SK-MEL-5 (cell line): ENCODE measurements around the gene ACP5. TPM values are rescaled to one million over a fixed set of nuclear protein-coding genes. Genes with fewer than 3 reads are reported as not detected.

Source experiments
- DNase-seq: peaks from one replicate; pipeline ENCODE4 v3.0.0-alpha.2; 2016; ENCODE audit warnings: low read depth, low spot score
- in situ Hi-C: cut with HindIII; loops from 2 replicates; pipeline ENCODE4 v1.10.0; 2016; ENCODE audit warnings: low sequenced_read_pairs, high pct_unique_total_duplicates, low pct_unique_long_range_greater_than_20kb
- total RNA-seq: library from RNA; depleted of rRNA; stranded (reverse); fragments of >200 nt; shearing (Covaris generic); gene quantifications from 2 replicates; pipeline ENCODE4 v1.2.3, GENCODE V29; 2014; rRNA removed

ACP5 gene
- total RNA-seq, 1 experiment from 2014 or later = 64.7 TPM

GRCh38 chr19:11530432-11530831 lies 47.0 kb downstream of the ACP5 start:
- in situ Hi-C loops = no loop called here
- DNase-seq = peak; percentile 97

DNA sequence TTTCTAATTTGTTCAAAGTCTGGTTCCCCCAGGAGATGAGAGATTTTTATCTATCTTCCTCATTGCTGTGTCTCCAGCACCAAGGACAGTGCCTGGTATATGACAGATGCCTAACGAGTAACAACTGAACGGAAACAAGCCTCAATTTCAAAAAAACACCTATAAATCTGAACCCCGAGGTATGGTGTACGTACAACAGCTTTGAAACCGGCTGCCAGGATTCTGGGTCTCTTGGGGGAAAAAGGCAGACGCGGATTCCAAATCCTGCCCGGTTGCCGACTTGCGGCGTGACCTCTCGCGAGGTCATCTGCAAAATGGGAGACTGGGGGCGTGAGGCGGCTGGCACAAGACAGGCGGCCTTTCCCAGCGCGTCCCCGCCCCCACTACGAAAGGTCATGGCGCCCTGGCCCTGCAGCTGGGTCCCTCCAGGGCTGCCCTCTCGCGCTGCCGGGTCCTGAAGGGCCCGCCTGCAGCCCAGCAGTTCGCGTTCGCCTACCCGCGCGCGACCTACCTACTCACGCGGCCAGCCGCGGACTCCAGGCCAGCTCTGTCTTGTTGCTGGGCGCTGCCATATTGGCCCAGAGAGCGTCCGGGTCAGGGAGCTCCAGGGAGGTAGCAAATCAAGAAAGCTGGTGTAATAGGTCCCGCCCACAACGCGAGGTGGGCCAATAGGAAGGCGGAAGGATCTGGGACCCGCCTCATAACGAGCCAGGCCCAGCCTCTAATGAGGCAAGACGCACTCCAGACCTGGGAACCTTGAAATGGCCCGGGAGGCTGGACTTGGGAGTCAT lies 48.7 kb downstream of the ACP5 start, which contains the start of gene ECSIT:
TSS of gene ECSIT (minus strand) at position 584 of the 791 bp plus-strand sequence. CDS start 9,964 bp downstream, outside the sequence.
- in situ Hi-C loops = no loop called here
- peak; percentile 97 for DNase-seq

Other genes starting within 250 kb of the ACP5 start
- gene RAB3D, start 238.0 kb downstream of the ACP5 start, total RNA-seq = 7.6 and 9.3 TPM in 2 replicates
- gene TMEM205, start 231.4 kb downstream of the ACP5 start, total RNA-seq = 79.4 and 87.3 TPM in 2 replicates
- 1.5 and 1.7 TPM in 2 replicates for gene CCDC159, start 231.1 kb downstream of the ACP5 start, total RNA-seq
- gene PLPPR2, start 222.2 kb downstream of the ACP5 start, total RNA-seq = 4.9 and 7.6 TPM in 2 replicates
- gene SWSAP1, start 203.0 kb downstream of the ACP5 start, total RNA-seq = 1.0 and 2.4 TPM in 2 replicates
- 8.0 and 9.2 TPM in 2 replicates for gene EPOR, start 193.3 kb downstream of the ACP5 start, total RNA-seq
- 2.0 and 2.2 TPM in 2 replicates for gene RGL3, start 158.3 kb downstream of the ACP5 start, total RNA-seq
- 0.08 TPM in 1 of 2 replicates, not detected in the other for gene ODAD3, start 142.5 kb downstream of the ACP5 start, total RNA-seq
- gene PRKCSH, start 142.0 kb downstream of the ACP5 start, total RNA-seq = 93.9 and 122 TPM in 2 replicates
- not detected in 2 replicates for gene ELAVL3, start 96.6 kb downstream of the ACP5 start, total RNA-seq
- gene ZNF653, start 71.8 kb downstream of the ACP5 start, total RNA-seq = 1.6 and 5.6 TPM in 2 replicates
- gene ECSIT, start 48.5 kb downstream of the ACP5 start, total RNA-seq = 47.8 and 56.9 TPM in 2 replicates
- gene CNN1, start 38.8 kb downstream of the ACP5 start, total RNA-seq = not detected in 2 replicates
- gene ELOF1, start 18.4 kb downstream of the ACP5 start, total RNA-seq = 34.5 and 44.1 TPM in 2 replicates
- 12.6 and 13.2 TPM in 2 replicates for gene ZNF627, start 19.8 kb upstream of the ACP5 start, total RNA-seq
- 3.1 and 4.4 TPM in 2 replicates for gene ZNF823, start 161.3 kb upstream of the ACP5 start, total RNA-seq
- gene ZNF441, start 189.4 kb upstream of the ACP5 start, total RNA-seq = 5.0 and 5.9 TPM in 2 replicates
- 0.42 and 0.56 TPM in 2 replicates for gene ZNF491, start 220.9 kb upstream of the ACP5 start, total RNA-seq
- gene ZNF440, start 236.6 kb upstream of the ACP5 start, total RNA-seq = 19.5 and 19.9 TPM in 2 replicates